GM18526 (cell line): ENCODE data around the gene FADS6.

Source experiments
- POLR2A ChIP-seq: IDR thresholded peaks from 3 replicates; pipeline ENCODE4 v1.6.1; 2011; ENCODE audit not compliant: insufficient read length; ENCODE audit errors: extremely low read depth

FADS6 gene

GRCh38 chr17:74901353-74902135, 8.1 kb upstream of the FADS6 start:
- no peak for TF ChIP-seq POLR2A

- TF ChIP-seq POLR2A: no peak
Observed at GRCh38 chr17:74900208-74900607, 6.8 kb upstream of the FADS6 start.

- no peak for TF ChIP-seq POLR2A
Observed at GRCh38 chr17:74898376-74898946, 5.0 kb upstream of the FADS6 start.

- no peak for TF ChIP-seq POLR2A
Observed at GRCh38 chr17:74893936-74894671, 671 bp upstream of the FADS6 start.

- no peak for TF ChIP-seq POLR2A
Observed at GRCh38 chr17:74892013-74892841, 1.2 kb downstream of the FADS6 start.

GRCh38 chr17:74890554-74890953, 2.9 kb downstream of the FADS6 start:
- TF ChIP-seq POLR2A: no peak

GRCh38 chr17:74888469-74888868, 5.0 kb downstream of the FADS6 start:
- TF ChIP-seq POLR2A: no peak

GRCh38 chr17:74883241-74883745, 10.1 kb downstream of the FADS6 start:
- no peak for TF ChIP-seq POLR2A

GRCh38 chr17:74882517-74883240, 10.8 kb downstream of the FADS6 start:
- TF ChIP-seq POLR2A: no peak

GRCh38 chr17:74881073-74881472, 12.4 kb downstream of the FADS6 start:
- TF ChIP-seq POLR2A: no peak

- TF ChIP-seq POLR2A: no peak
Observed at GRCh38 chr17:74879308-74879707, 14.1 kb downstream of the FADS6 start.

GRCh38 chr17:74878658-74879057, 14.8 kb downstream of the FADS6 start:
- TF ChIP-seq POLR2A: no peak

- TF ChIP-seq POLR2A: no peak
Observed at GRCh38 chr17:74877592-74878548, 15.6 kb downstream of the FADS6 start.

- no peak for TF ChIP-seq POLR2A
Observed at GRCh38 chr17:74875977-74876593, 17.3 kb downstream of the FADS6 start.
